Fibroblast of the aortic adventitia (primary cell): Measurements from ENCODE around the gene KIAA1217. TPM values are rescaled to one million over a fixed set of nuclear protein-coding genes. Genes with fewer than 3 reads are reported as not detected.

Experiments
- DNase-seq: peaks from one replicate; pipeline ENCODE4 v3.0.0-alpha.2; 2010; ENCODE audit warnings: low read depth
- H3K4me3 ChIP-seq: 2 replicates; pipeline ENCODE4 v1.5.1; 2011; ENCODE audit warnings: low read depth, mild to moderate bottlenecking, control low read depth, low read length, moderate library complexity
- CTCF ChIP-seq: IDR thresholded peaks from 2 replicates; pipeline ENCODE4 v1.5.1; 2011; ENCODE audit warnings: mild to moderate bottlenecking, low read length, control low read depth, inconsistent platforms; ENCODE audit not compliant: insufficient read depth
- total RNA-seq: library from RNA; depleted of rRNA; stranded (reverse); fragments of >200 nt; gene quantifications from 2 replicates; pipeline ENCODE4 v1.2.3, GENCODE V29; 2012; ENCODE audit warnings: low replicate concordance

The KIAA1217 gene
- total RNA-seq, 1 donor: 12.5 TPM

GRCh38 chr10:24502006-24502405 lies 293.1 kb downstream of the KIAA1217 start:
- no peak for DNase-seq
- H3K4me3 ChIP-seq: no peak overlapping the region
- no peak for TF ChIP-seq CTCF

- peak; percentile 10 for DNase-seq
- H3K4me3 ChIP-seq: no peak overlapping the region
- TF ChIP-seq CTCF: no peak
These were observed 294.0 kb downstream of the KIAA1217 start for GRCh38 chr10:24502801-24503460.

- no peak overlapping the region for H3K4me3 ChIP-seq
- DNase-seq: peak; percentile 56
- TF ChIP-seq CTCF: peak; percentile 65
These were observed 294.8 kb downstream of the KIAA1217 start for GRCh38 chr10:24503461-24504320.

- H3K4me3 ChIP-seq: no peak overlapping the region
- peak; percentile 20 for DNase-seq
- no peak for TF ChIP-seq CTCF
These were observed 296.8 kb downstream of the KIAA1217 start for GRCh38 chr10:24505759-24506158.

GRCh38 chr10:24513155-24513554 lies 304.2 kb downstream of the KIAA1217 start:
- no peak overlapping the region for H3K4me3 ChIP-seq
- DNase-seq: peak; percentile 37

GRCh38 chr10:24515481-24515880 lies 306.5 kb downstream of the KIAA1217 start:
- no peak for TF ChIP-seq CTCF
- no peak for DNase-seq
- no peak overlapping the region for H3K4me3 ChIP-seq

More at GRCh38 chr10:24513155-24513554, 304.2 kb downstream of the KIAA1217 start:
- TF ChIP-seq CTCF: peak; percentile 43
